GM23248 (cell line): ENCODE data around the gene PXMP2.

Experiments
- EZH2 ChIP-seq: fragments of 200-600 bp; sonication (generic); IDR thresholded peaks from 2 replicates; pipeline ENCODE4 v1.6.1; 2018; ENCODE audit warnings: antibody characterized with exemption, mild to moderate bottlenecking; ENCODE audit not compliant: insufficient read depth, poor library complexity, severe bottlenecking
- EZH2phosphoT487 ChIP-seq: fragments of 200-600 bp; sonication (generic); IDR thresholded peaks from 2 replicates; pipeline ENCODE4 v1.6.1; 2018; ENCODE audit warnings: antibody characterized with exemption, moderate library complexity, mild to moderate bottlenecking, low read depth; ENCODE audit not compliant: insufficient read depth

DNA sequence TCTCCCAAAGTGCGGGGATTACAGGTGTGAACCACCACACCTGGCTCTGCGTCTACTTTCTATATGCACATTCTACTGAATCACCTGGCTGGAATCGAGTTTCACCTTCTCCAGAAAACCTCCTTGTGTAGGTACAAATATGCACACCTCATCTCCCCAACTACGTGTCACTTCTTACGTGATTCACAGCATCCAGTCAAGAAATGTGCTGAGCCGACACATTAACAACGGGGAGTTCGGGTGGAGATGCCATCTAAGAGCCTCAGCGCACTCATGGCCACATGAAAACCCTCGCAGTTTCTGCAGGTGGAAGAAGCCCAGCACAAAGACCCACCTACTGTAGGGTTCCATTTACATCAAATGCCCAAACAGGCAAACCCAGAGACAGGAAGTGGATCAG is 39.5 kb upstream of the PXMP2 start:
- TF ChIP-seq EZH2 (no peak), EZH2phosphoT487 (no peak)
